Measurements from ENCODE around the gene HOXD12. TPM values are rescaled to one million over a fixed set of nuclear protein-coding genes. Genes with fewer than 3 reads are reported as not detected.

Gene HOXD12
- total RNA-seq, 1 experiment from 2014 or later, result 0.13 TPM

DNA sequence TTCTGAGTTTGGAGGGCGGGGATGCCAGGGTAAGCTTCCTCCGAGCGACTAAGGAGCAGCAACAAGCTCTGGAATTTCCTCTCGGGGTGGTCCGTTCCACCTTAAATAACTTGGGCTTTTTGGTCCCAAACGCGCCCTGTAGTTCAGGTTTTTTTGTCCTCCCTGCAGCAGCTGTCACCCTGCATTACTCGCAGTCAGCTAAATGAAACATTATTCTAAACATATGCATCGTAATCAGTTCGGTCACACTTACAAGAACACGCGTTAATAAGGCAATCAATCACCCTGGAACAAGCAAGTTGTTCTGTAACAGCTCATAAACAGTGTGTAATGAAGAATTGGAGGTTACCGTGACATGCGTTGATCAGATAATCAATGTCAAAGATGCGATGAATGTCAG, 24.1 kb upstream of the HOXD12 start:
- H3K36me3 ChIP-seq (ENCODE audit: control insufficient read depth, insufficient read depth, low read length), result no peaks in the 10 kb centered on the region
- POLR2A ChIA-PET, result no interaction called here
- no peaks in the 10 kb centered on the region for H3K9me3 ChIP-seq (ENCODE audit: control insufficient read depth, insufficient read depth, low read depth, low read length)
- no peak for DNase-seq (ENCODE audit: low read depth, low spot score)
- in situ Hi-C loops (cut with HindIII; ENCODE audit: low pct_unique_long_range_greater_than_20kb, low sequenced_read_pairs), result no loop called here
- intact Hi-C loops (cut with micrococcal nuclease; ENCODE audit: unreplicated experiment), result no loop called here
- no peak overlapping the region for H3K27ac ChIP-seq (ENCODE audit: low read length)
- no peak overlapping the region for H3K4me3 ChIP-seq (ENCODE audit: low read depth in 2 of 2, low read length in 2 of 2)
- H3K27me3 ChIP-seq (ENCODE audit: control insufficient read depth, insufficient read depth, low read length), result peaks cover 18% of the 10 kb centered on the region
- no peak for ATAC-seq
- no peaks in the 10 kb centered on the region; the same call in 1 of the 2 replicates for H3K4me1 ChIP-seq (ENCODE audit: control insufficient read depth, insufficient read depth, low read length)
- BruUV-seq (replicated peaks), result no TSS peak
- CTCF ChIA-PET, result no interaction called here
- TF ChIP-seq TCF7L2 (IDR thresholded peaks at IDR 0.05; ENCODE audit: low read depth, low read length) (no peak), SIN3A (IDR thresholded peaks at IDR 0.05; ENCODE audit: borderline replicate concordance, insufficient read depth, low read depth, low read length) (no peak), REST (IDR thresholded peaks at IDR 0.05; ENCODE audit: insufficient read depth in 1 of 2, low read depth in 2 of 2, low read length in 1 of 2) (no peak), CTCF (IDR thresholded peaks at IDR 0.05) (no peak), POLR2AphosphoS5 (IDR thresholded peaks at IDR 0.05; ENCODE audit: low read depth, low read length) (no peak)

GRCh38 chr2:176076063-176076462, 23.5 kb upstream of the HOXD12 start:
- intact Hi-C loops (cut with micrococcal nuclease; ENCODE audit: unreplicated experiment), result no loop called here
- Histone ChIP-seq H3K4me1 (ENCODE audit: control insufficient read depth, insufficient read depth, low read length) (no peaks in the 10 kb centered on the region; the same call in 1 of the 2 replicates), H3K27me3 (ENCODE audit: control insufficient read depth, insufficient read depth, low read length) (peaks cover 18% of the 10 kb centered on the region), H3K9me3 (ENCODE audit: control insufficient read depth, insufficient read depth, low read depth, low read length) (no peaks in the 10 kb centered on the region), H3K36me3 (ENCODE audit: control insufficient read depth, insufficient read depth, low read length) (no peaks in the 10 kb centered on the region), H3K4me3 (ENCODE audit: low read depth in 2 of 2, low read length in 2 of 2) (no peak overlapping the region), H3K27ac (ENCODE audit: low read length) (no peak overlapping the region)
- ChIA-PET POLR2A (no interaction called here), CTCF (no interaction called here)
- no peak for TF ChIP-seq TCF7L2 (IDR thresholded peaks at IDR 0.05; ENCODE audit: low read depth, low read length)
- BruUV-seq (replicated peaks), result no TSS peak
- DNase-seq (ENCODE audit: low read depth, low spot score), result no peak
- in situ Hi-C loops (cut with HindIII; ENCODE audit: low pct_unique_long_range_greater_than_20kb, low sequenced_read_pairs), result no loop called here
- no peak for ATAC-seq

DNA sequence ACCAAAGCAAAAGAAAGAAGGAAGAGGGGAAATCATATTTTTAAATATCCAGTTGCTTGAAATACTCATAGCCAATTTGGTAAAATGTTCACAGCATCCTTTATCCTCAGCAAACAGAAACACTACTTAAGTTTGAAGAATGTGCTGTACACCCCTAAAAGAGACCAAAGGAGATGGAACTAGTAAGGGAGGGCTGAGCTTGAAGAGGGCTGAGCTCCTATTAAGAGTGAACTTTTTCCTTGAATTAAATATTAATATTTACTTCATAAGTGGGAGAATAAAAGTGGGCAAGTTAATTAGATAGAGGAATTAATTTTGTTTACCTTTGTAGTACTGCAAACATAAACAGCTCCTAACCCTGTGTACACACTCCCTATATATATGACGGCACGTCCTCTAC, 22.8 kb upstream of the HOXD12 start:
- no peak overlapping the region for H3K4me3 ChIP-seq (ENCODE audit: low read depth in 2 of 2, low read length in 2 of 2)
- DNase-seq (ENCODE audit: low read depth, low spot score) (no peak), ATAC-seq (no peak)
- ChIA-PET CTCF (no interaction called here), POLR2A (no interaction called here)
- in situ Hi-C loops (cut with HindIII; ENCODE audit: low pct_unique_long_range_greater_than_20kb, low sequenced_read_pairs) (no loop called here), intact Hi-C loops (cut with micrococcal nuclease; ENCODE audit: unreplicated experiment) (no loop called here)
- no TSS peak for BruUV-seq (replicated peaks)
- no peaks in the 10 kb centered on the region for H3K36me3 ChIP-seq (ENCODE audit: control insufficient read depth, insufficient read depth, low read length)
- TF ChIP-seq CTCF (IDR thresholded peaks at IDR 0.05) (no peak), REST (IDR thresholded peaks at IDR 0.05; ENCODE audit: insufficient read depth in 1 of 2, low read depth in 2 of 2, low read length in 1 of 2) (no peak), SIN3A (IDR thresholded peaks at IDR 0.05; ENCODE audit: borderline replicate concordance, insufficient read depth, low read depth, low read length) (no peak), TCF7L2 (IDR thresholded peaks at IDR 0.05; ENCODE audit: low read depth, low read length) (no peak), POLR2AphosphoS5 (IDR thresholded peaks at IDR 0.05; ENCODE audit: low read depth, low read length) (no peak)
- no peaks in the 10 kb centered on the region; the same call in 1 of the 2 replicates for H3K4me1 ChIP-seq (ENCODE audit: control insufficient read depth, insufficient read depth, low read length)
- no peaks in the 10 kb centered on the region for H3K9me3 ChIP-seq (ENCODE audit: control insufficient read depth, insufficient read depth, low read depth, low read length)
- peaks cover 18% of the 10 kb centered on the region for H3K27me3 ChIP-seq (ENCODE audit: control insufficient read depth, insufficient read depth, low read length)
- no peak overlapping the region for H3K27ac ChIP-seq (ENCODE audit: low read length)

Data from Panc1 (cell line).